OCI-LY7 (cell line): ENCODE data around the gene PCCA.

Experiments used
- CTCF ChIP-seq: fragments of 200-600 bp; sonication (generic); conservative IDR thresholded peaks from 2 replicates; pipeline ENCODE4 v1.5.1; 2014; ENCODE audit warnings: mild to moderate bottlenecking, antibody characterized with exemption, low read length, moderate library complexity, mixed read lengths
- EZH2phosphoT487 ChIP-seq: fragments of 200-600 bp; sonication (generic); IDR thresholded peaks from 2 replicates; pipeline ENCODE4 v1.6.1; 2018; ENCODE audit warnings: low read depth, borderline replicate concordance, mild to moderate bottlenecking, mixed run types, antibody characterized with exemption, low read length, moderate library complexity, mixed read lengths

GRCh38 chr13:100528353-100528752, 439.5 kb downstream of the PCCA start:
- TF ChIP-seq CTCF (no peak), EZH2phosphoT487 (no peak)
